K562 (cell line): ENCODE data around the gene SDS. TPM values are rescaled to one million over a fixed set of nuclear protein-coding genes. Genes with fewer than 3 reads are reported as not detected.
A peak's percentile ranks its signal among the peaks of the same experiment; 100 is the strongest.

Experiments used
- ATAC-seq: fragments of 200-7000 bp; cut with Tn5 transposase; 3 replicates; pipeline ENCODE4 v1.9.1; 2020; ENCODE audit warnings: moderate library complexity
- BruUV-seq: library from RNA; stranded (reverse); fragments of 400-500 nt; replicated peaks from 2 replicates; lab custom pipeline; 2021; lab: Mats Ljungman, UMichigan
- CTCF ChIA-PET: fragments of 300-600 bp; formaldehyde crosslinking; extraction: SDS; loops from one replicate; lab custom pipeline; 2021; ENCODE audit warnings: low intra/inter-chr PET ratio; lab: Yijun Ruan, JAX
- POLR2A ChIA-PET: fragments of 300-600, 350-650 bp; sonication (Branson Sonifier 250); formaldehyde crosslinking; extraction: SDS; loops from one replicate; lab custom pipeline; 2021; ENCODE audit warnings: antibody characterized with exemption, inconsistent platforms; lab: Yijun Ruan, JAX
- DNase-seq, 4 experiments: peaks; one replicate each; pipeline versions ENCODE4 v3.0.0 to v3.0.0-alpha.2; 2011 to 2018; ENCODE audit warnings: low spot score in 3 of 4, mixed read lengths in 3 of 4; ENCODE audit errors: extremely low read depth in 1 of 4
- FAIRE-seq: peaks from 2 replicates; lab custom pipeline; 2011; peaks lifted over from hg19 to GRCh38; lab: Jason Lieb, UNC
- H2AFZ ChIP-seq: 2 replicates; pipeline ENCODE4 v1.6.0; 2011; ENCODE audit warnings: low read depth, low read length, control low read depth, inconsistent platforms
- H3K27ac ChIP-seq: fragments of 200-600 bp; 3 replicates; pipeline ENCODE4 v1.8.0; 2011; ENCODE audit warnings: low read depth, mild to moderate bottlenecking, control low read depth, inconsistent platforms, low read length, moderate library complexity, mixed read lengths; ENCODE audit errors: extremely low read depth
- H3K27me3 ChIP-seq, 2 experiments: fragments of 300-600 bp in 1 of 2; 2 replicates in 1 of 2; 3 replicates in 1 of 2; pipeline versions ENCODE4 v1.6.0 to v1.8.0; 2011; ENCODE audit warnings: inconsistent platforms in 2 of 2, low read length in 2 of 2, mild to moderate bottlenecking in 1 of 2, mixed read lengths in 1 of 2, moderate library complexity in 1 of 2; ENCODE audit not compliant: control insufficient read depth in 2 of 2, insufficient read depth in 2 of 2
- H3K36me3 ChIP-seq: fragments of 300-600 bp; 3 replicates; pipeline ENCODE4 v1.8.0; 2011; ENCODE audit warnings: mild to moderate bottlenecking, low read length, inconsistent platforms; ENCODE audit not compliant: control insufficient read depth, insufficient read depth
- H3K4me1 ChIP-seq, 2 experiments: fragments of 200-600 bp in 1 of 2; replicated peaks in 1 of 2; 2 replicates in 1 of 2; 3 replicates in 1 of 2; pipeline versions ENCODE4 v1.5.1 to v1.8.0; 2011; ENCODE audit warnings: inconsistent platforms in 2 of 2, low read length in 2 of 2, mild to moderate bottlenecking in 1 of 2, mixed read lengths in 1 of 2, moderate library complexity in 1 of 2; ENCODE audit not compliant: control insufficient read depth in 2 of 2, insufficient read depth in 2 of 2
- H3K4me2 ChIP-seq: 2 replicates; pipeline ENCODE4 v1.6.1; 2011; ENCODE audit warnings: low read length, control low read depth, inconsistent platforms, mixed read lengths; ENCODE audit not compliant: insufficient read depth
- H3K4me3 ChIP-seq: fragments of 200-600 bp; sonication (generic), shearing (Covaris generic); 2 replicates; pipeline ENCODE4 v1.5.1; 2016; ENCODE audit warnings: control low read depth, inconsistent platforms
- H3K79me2 ChIP-seq: fragments of 200-600 bp; 3 replicates; pipeline ENCODE4 v1.8.0; 2011; ENCODE audit warnings: low read length, inconsistent platforms; ENCODE audit not compliant: control insufficient read depth, insufficient read depth
- H3K9ac ChIP-seq, 2 experiments: 2 replicates each; pipeline versions ENCODE4 v1.6.0 to v1.6.1; 2011; ENCODE audit warnings: low read depth in 2 of 2, low read length in 2 of 2, control low read depth in 1 of 2, inconsistent platforms in 1 of 2, mild to moderate bottlenecking in 1 of 2, mixed read lengths in 1 of 2; ENCODE audit not compliant: insufficient read depth in 1 of 2
- H3K9me1 ChIP-seq: one replicate; pipeline ENCODE4 v1.6.0; 2011; ENCODE audit warnings: inconsistent platforms, mild to moderate bottlenecking, low read length, moderate library complexity; ENCODE audit not compliant: control insufficient read depth, insufficient read depth
- H3K9me3 ChIP-seq: replicated peaks from 2 replicates; pipeline ENCODE4 v1.5.1; 2011; ENCODE audit warnings: low read depth, low read length, inconsistent platforms; ENCODE audit not compliant: control insufficient read depth, insufficient read depth
- H4K20me1 ChIP-seq: replicated peaks from 2 replicates; pipeline ENCODE4 v1.6.1; 2011; ENCODE audit warnings: low read length, inconsistent platforms, mixed read lengths; ENCODE audit not compliant: control insufficient read depth, insufficient read depth
- CREB1 ChIP-seq, 2 experiments: sonication (generic) in 1 of 2; formaldehyde crosslinking in 1 of 2; IDR thresholded peaks; 2 replicates each; pipeline versions ENCODE4 v1.6.1 to v1.8.0; 2012 to 2022; ENCODE audit warnings: inconsistent platforms in 1 of 2, mild to moderate bottlenecking in 1 of 2, missing genetic modification reagents in 1 of 2, moderate library complexity in 1 of 2
- HIVEP1 ChIP-seq: fragments of 250-450 bp; sonication (Bioruptor Pico); IDR thresholded peaks from 2 replicates; pipeline ENCODE4 v1.4.0; 2020; ENCODE audit warnings: mild to moderate bottlenecking
- MAFK ChIP-seq: IDR thresholded peaks from 2 replicates; pipeline ENCODE4 v1.6.1; 2011; ENCODE audit warnings: low read length, improper control_type of control experiment
- ZNF586 ChIP-seq: fragments of 450-650 bp; formaldehyde crosslinking; conservative IDR thresholded peaks from 2 replicates; pipeline ENCODE4 v1.4.0; 2020; ENCODE audit warnings: mild to moderate bottlenecking, moderate library complexity
- WGBS: fragments of 100-300 bp; shearing (Covaris generic); methylation state at CpG from one replicate; pipeline ENCODE4 v1.1.6; 2016; ENCODE audit warnings: low coverage, mixed read lengths; ENCODE audit not compliant: insufficient coverage; ENCODE audit errors: missing lambda C conversion rate; 5-methylcytosine and 5-hydroxymethylcytosine counted together
- in situ Hi-C: fragments of 300-500 bp; cut with MboI; formaldehyde crosslinking; loops from 4 replicates; pipeline ENCODE4 v1.15.0; 2018; ENCODE audit warnings: inconsistent platforms, mixed read lengths
- intact Hi-C: fragments of 100-400 bp; cut with micrococcal nuclease; formaldehyde crosslinking; loops from 2 replicates; pipeline ENCODE4 v1.14.2; 2022
- polyA plus RNA-seq, 8 experiments: library from polyadenylated mRNA; depleted of rRNA in 4 of 8; stranded (reverse) in 5 of 8; unstranded in 3 of 8; fragments of >200 nt; fragmentation: Nextera tagmentation in 2 of 8; fragmentation: Illumina TruSeq in 1 of 8; extraction: Ambion mirVana in 2 of 8; extraction: Trizol in 1 of 8; gene quantifications; 2 replicates each; pipeline versions ENCODE4 v1.2.1 to v1.2.3, GENCODE V29; 2011 to 2014; ENCODE audit warnings: inconsistent platforms in 1 of 8, missing spikeins in 1 of 8
- total RNA-seq, 7 experiments: library from RNA; depleted of rRNA in 6 of 7; stranded (reverse); fragments of >200 nt in 6 of 7; fragmentation: Illumina TruSeq in 2 of 7; extraction: Trizol in 2 of 7; gene quantifications; 2 replicates each; pipeline versions ENCODE4 v1.2.1 to v1.2.3, GENCODE V29; 2011 to 2021; ENCODE audit warnings: low replicate concordance in 1 of 7

Gene SDS
- total and polyA plus RNA-seq, 9 of the 15 experiments (the other 6 are each of a cell fraction or from before 2014, with no cell fraction given) = 0.07 to 1.1 (median 0.12) TPM; not detected in 1

DNA sequence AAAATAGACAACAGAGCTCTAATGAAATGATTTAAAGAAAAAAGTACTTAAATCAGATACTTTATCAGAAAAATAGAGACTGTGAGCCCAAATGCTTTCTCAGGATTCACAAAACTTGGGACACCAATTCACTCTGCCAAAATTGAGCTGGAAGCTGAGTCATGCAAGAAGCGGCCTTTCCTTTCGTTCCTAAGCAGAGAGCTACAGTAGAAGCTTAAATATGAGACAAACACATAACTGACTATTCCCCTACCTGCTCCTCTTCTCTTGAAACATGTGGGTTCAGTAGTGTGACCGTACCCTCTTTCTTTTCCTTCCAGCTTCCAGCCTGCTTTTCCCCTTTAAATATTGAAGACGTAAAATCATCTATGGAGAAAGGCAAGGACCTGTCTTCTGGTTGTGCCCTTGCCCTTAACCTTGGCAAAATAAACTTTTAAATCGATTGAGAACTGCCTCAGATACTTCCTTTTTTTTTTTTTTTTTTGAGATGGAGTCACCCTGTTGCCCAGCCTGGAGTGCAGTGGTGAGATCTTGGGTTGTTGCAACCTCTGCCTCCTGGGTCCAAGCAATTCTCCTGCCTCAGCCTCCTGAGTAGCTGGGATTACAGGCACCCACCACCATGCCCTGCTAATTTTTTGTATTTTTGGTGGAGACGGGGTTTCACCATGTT is 4.4 kb upstream of the SDS start (continued):
- TF ChIP-seq ZNF586 (no peak), HIVEP1 (no peak), MAFK (peak; percentile 70; the same call in 1 of the 2 replicates)

DNA sequence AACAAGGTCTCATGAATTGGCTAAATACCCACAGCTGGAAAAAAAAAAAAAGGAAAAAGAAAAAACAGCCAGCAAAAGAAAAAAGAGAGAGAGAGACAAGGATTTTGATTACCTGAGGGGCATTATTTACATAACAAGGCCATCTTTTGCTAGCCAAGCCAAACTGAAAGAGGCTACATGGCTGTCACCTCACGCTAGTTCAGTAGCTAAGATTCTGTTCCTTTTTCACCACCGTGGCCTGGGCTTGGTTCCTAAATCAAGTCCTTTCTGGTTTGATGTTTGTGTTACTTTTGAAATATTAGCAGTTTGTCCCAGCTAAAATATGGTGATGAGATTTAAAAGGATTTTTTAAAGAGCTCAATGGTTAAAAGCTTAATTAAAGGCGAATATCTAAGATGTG is 2.0 kb upstream of the SDS start:
- no peak overlapping the region for H3K9ac ChIP-seq
- no peaks in the 10 kb centered on the region for H3K9me1 ChIP-seq
- no peak for TF ChIP-seq CREB1 (IDR thresholded peaks at IDR 0.05)
- no peak for TF ChIP-seq CREB1 (CRISPR knock-in tag; IDR thresholded peaks at IDR 0.05)
- in situ Hi-C loops = loop anchor here (25.0 kb wide), 1 partner anchor 218 kb away; the partner anchor contains the start of genes DDX54 and RITA1
- DNase-seq (no peak), FAIRE-seq (no peak), ATAC-seq (no peak)
- no peak overlapping the region for H3K4me3 ChIP-seq
- BruUV-seq = no TSS peak
- intact Hi-C loops = no loop called here
- H3K27me3 ChIP-seq = no peaks in the 10 kb centered on the region
- no peaks in the 10 kb centered on the region for H3K9me3 ChIP-seq
- WGBS = 73% methylated on average over 3 of the region's 3 CpGs
- peaks cover 14 to 24% of the 10 kb centered on the region in 2 experiments; a peak in 4 of 5 replicates for H3K4me1 ChIP-seq
- H3K4me2 ChIP-seq = no peak overlapping the region
- CTCF ChIA-PET = no interaction called here
- H3K36me3 ChIP-seq = no peaks in the 10 kb centered on the region
- no peak overlapping the region for H3K27ac ChIP-seq
- no peak overlapping the region; the same call in 1 of the 2 replicates for H2AFZ ChIP-seq
- no peaks in the 10 kb centered on the region for H3K79me2 ChIP-seq
- POLR2A ChIA-PET = interaction anchor here (0.7 to 1.7 kb wide), 4 partner anchors 8 to 16 kb away, joined by 3 to 6 read pairs (median 4); partner anchors contain the start of gene SDSL
- no peaks in the 10 kb centered on the region for H4K20me1 ChIP-seq
